Smooth muscle cell of the coronary artery (primary cell): Measurements from ENCODE around the gene PHLPP2. TPM values are rescaled to one million over a fixed set of nuclear protein-coding genes. Genes with fewer than 3 reads are reported as not detected.

Source experiments
- total RNA-seq: library from RNA; depleted of rRNA; stranded (reverse); fragments of >200 nt; gene quantifications from 2 replicates; pipeline ENCODE4 v1.2.3, GENCODE V29; 2014; ENCODE audit warnings: low replicate concordance

PHLPP2 gene, protein sequence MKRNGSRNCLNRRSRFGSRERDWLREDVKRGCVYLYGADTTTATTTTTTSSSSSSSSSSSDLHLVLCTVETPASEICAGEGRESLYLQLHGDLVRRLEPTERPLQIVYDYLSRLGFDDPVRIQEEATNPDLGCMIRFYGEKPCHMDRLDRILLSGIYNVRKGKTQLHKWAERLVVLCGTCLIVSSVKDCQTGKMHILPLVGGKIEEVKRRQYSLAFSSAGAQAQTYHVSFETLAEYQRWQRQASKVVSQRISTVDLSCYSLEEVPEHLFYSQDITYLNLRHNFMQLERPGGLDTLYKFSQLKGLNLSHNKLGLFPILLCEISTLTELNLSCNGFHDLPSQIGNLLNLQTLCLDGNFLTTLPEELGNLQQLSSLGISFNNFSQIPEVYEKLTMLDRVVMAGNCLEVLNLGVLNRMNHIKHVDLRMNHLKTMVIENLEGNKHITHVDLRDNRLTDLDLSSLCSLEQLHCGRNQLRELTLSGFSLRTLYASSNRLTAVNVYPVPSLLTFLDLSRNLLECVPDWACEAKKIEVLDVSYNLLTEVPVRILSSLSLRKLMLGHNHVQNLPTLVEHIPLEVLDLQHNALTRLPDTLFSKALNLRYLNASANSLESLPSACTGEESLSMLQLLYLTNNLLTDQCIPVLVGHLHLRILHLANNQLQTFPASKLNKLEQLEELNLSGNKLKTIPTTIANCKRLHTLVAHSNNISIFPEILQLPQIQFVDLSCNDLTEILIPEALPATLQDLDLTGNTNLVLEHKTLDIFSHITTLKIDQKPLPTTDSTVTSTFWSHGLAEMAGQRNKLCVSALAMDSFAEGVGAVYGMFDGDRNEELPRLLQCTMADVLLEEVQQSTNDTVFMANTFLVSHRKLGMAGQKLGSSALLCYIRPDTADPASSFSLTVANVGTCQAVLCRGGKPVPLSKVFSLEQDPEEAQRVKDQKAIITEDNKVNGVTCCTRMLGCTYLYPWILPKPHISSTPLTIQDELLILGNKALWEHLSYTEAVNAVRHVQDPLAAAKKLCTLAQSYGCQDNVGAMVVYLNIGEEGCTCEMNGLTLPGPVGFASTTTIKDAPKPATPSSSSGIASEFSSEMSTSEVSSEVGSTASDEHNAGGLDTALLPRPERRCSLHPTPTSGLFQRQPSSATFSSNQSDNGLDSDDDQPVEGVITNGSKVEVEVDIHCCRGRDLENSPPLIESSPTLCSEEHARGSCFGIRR (N-terminal part only)
- 4.0 TPM in 2 replicates for total RNA-seq

DNA sequence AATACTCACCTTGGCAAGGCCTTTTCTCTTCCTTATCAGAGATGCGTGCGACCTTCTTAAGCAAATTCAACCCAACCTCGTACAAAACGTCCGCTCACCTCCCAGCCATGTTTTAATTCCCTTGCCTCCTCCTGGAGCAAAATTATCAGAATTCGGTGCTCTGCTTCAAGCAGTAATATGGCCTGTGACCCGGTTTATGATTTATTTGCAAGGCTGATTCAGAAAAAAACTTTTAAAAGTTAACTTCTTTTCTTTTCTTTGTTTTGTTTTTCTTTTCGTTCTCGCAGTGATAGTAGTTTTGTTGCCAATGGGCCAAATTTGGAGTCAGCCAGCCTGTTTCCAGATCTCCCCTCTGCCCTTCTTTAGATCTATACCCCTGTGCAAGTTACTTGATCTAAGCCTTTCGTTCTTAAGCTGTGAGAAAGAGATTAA is at the start of gene PHLPP2:
TSS of gene PHLPP2 (minus strand) at position 382 of the 432 bp plus-strand sequence. CDS start 9,906 bp downstream, outside the sequence.

DNA sequence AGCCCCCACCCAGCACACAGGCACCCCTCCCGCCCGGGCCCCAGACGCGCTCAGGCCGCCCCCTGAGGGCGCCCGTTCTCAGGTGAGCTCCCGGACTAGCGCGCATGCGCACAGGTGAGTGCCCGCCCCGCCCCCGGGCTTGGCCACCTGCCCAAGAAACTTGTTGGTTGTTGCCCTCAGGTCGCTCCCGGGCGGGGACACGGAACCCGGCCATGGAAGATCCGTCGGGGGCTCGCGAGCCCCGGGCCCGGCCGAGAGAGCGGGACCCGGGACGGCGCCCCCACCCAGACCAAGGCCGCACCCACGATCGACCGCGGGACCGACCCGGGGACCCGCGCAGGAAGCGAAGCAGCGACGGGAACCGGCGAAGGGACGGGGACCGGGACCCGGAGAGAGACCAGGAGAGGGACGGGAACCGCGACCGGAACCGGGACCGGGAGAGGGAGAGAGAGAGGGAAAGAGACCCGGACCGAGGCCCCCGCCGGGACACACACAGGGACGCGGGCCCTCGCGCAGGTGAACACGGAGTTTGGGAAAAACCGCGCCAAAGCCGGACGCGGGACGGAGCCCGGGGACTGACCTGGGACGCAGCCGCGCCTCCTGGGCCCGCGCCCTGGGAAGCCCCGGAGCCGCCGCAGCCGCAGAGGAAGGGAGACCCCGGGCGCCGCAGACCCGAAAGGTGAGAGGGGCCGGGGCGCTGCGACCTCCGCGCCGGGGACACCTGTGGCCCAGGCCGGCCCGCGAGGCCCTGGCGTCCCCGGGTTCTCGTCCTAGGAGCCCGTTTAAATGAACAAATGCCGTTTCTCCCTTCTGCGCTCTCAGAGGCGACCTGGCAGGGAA is 98.3 kb downstream of the PHLPP2 start, which contains the start of gene MARVELD3:
TSS of gene MARVELD3 (plus strand) at position 167 of the 840 bp plus-strand sequence. CDS start at position 213, 46 bp downstream.

Other genes starting within 250 kb of the PHLPP2 start
- gene ZNF19, start 235.4 kb downstream of the PHLPP2 start, total RNA-seq, result 1.5 and 1.6 TPM in 2 replicates
- not detected in 2 replicates for gene CHST4, start 198.3 kb downstream of the PHLPP2 start, total RNA-seq
- not detected in 2 replicates for gene TAT, start 147.6 kb downstream of the PHLPP2 start, total RNA-seq
- gene MARVELD3, start 98.5 kb downstream of the PHLPP2 start, total RNA-seq, result not detected in 2 replicates
- 26.6 and 45.2 TPM in 2 replicates for gene AP1G1, start 84.1 kb upstream of the PHLPP2 start, total RNA-seq
- gene ATXN1L, start 121.3 kb upstream of the PHLPP2 start, total RNA-seq, result 6.8 and 7.5 TPM in 2 replicates
- gene ZNF821, start 159.5 kb upstream of the PHLPP2 start, total RNA-seq, result 5.3 and 5.6 TPM in 2 replicates
- gene IST1, start 170.8 kb upstream of the PHLPP2 start, total RNA-seq, result 92.8 and 136 TPM in 2 replicates